Neural cell (in vitro differentiated cells): Measurements from ENCODE around the gene SPATA3. TPM values are rescaled to one million over a fixed set of nuclear protein-coding genes. Genes with fewer than 3 reads are reported as not detected.

ENCODE experiments used
- polyA plus RNA-seq: library from polyadenylated mRNA; depleted of rRNA; stranded (reverse); fragments of >200 nt; gene quantifications from 2 replicates; pipeline ENCODE4 v1.2.3, GENCODE V29; 2014

Gene SPATA3
- polyA plus RNA-seq, 1 donor from 2014 or later = not detected

Other genes starting within 250 kb of the SPATA3 start
- gene ITM2C, start 131.2 kb upstream of the SPATA3 start, polyA plus RNA-seq = 186 and 223 TPM in 2 replicates
- not detected in 2 replicates for gene GPR55, start 70.9 kb upstream of the SPATA3 start, polyA plus RNA-seq
- gene C2orf72, start 41.4 kb downstream of the SPATA3 start, polyA plus RNA-seq = 37.7 and 73.3 TPM in 2 replicates
- gene PSMD1, start 60.7 kb downstream of the SPATA3 start, polyA plus RNA-seq = 83.8 and 87.6 TPM in 2 replicates
- gene HTR2B, start 128.9 kb downstream of the SPATA3 start, polyA plus RNA-seq = 0.64 TPM in 1 of 2 replicates, not detected in the other
- gene ARMC9, start 202.5 kb downstream of the SPATA3 start, polyA plus RNA-seq = 12.5 and 13.9 TPM in 2 replicates